Peyer's patch (tissue), 4 donors: ENCODE measurements around the gene CFAP54. TPM values are rescaled to one million over a fixed set of nuclear protein-coding genes. Genes with fewer than 3 reads are reported as not detected.
"Not testable (repeated sequence)": the region's sequence is repeated elsewhere in the genome, so short reads cannot be mapped to it uniquely, and the experiment has no call there.

Experiments used
- DNase-seq, 3 donors: peaks; one replicate each; pipeline ENCODE4 v3.0.0-alpha.2; 2017 to 2019
- H3K27ac ChIP-seq, 4 donors: fragments of 200-600 bp; sonication (generic); one replicate each; pipeline ENCODE4 v1.5.1; 2016 to 2019
- H3K27me3 ChIP-seq, 2 donors: fragments of 200-600 bp; sonication (generic); one replicate each; pipeline ENCODE4 v1.5.1; 2019
- H3K36me3 ChIP-seq, 3 donors: fragments of 200-600 bp; sonication (generic); one replicate each; pipeline ENCODE4 v1.5.1; 2016 to 2019
- H3K4me1 ChIP-seq, 4 donors: fragments of 200-600 bp; sonication (generic); one replicate each; pipeline ENCODE4 v1.5.1; 2016 to 2019
- H3K4me3 ChIP-seq, 4 donors: fragments of 200-600 bp; sonication (generic); 1 replicate in 3 of 4; 2 replicates in 1 of 4; pipeline ENCODE4 v1.5.1; 2016 to 2019; ENCODE audit warnings: mild to moderate bottlenecking in 1 of 4
- H3K9me3 ChIP-seq, 4 donors: fragments of 200-600 bp; sonication (generic); one replicate each; pipeline ENCODE4 v1.5.1; 2016 to 2019; ENCODE audit warnings: mild to moderate bottlenecking in 1 of 4
- CTCF ChIP-seq, 6 experiments: fragments of 450-650 bp in 4 of 6; fragments of 200-600 bp in 2 of 6; sonication (generic) in 1 of 6; IDR thresholded peaks; one replicate each; pipeline ENCODE4 v1.5.1; 2017 to 2019; ENCODE audit warnings: antibody characterized with exemption in 6 of 6, mild to moderate bottlenecking in 3 of 6, moderate library complexity in 1 of 6
- POLR2A ChIP-seq, 2 donors: fragments of 450-650 bp; IDR thresholded peaks; one replicate each; pipeline ENCODE4 v1.5.1; 2017; ENCODE audit warnings: antibody characterized with exemption in 2 of 2, mild to moderate bottlenecking in 2 of 2, moderate library complexity in 2 of 2
- total RNA-seq, 4 donors: library from RNA; depleted of rRNA; stranded (reverse); fragments of >200 nt; gene quantifications; one replicate each; pipeline ENCODE4 v1.1.0, GENCODE V29; 2016

Gene CFAP54
- total RNA-seq, 4 donors from 2014 or later, result 0.80 to 2.7 (median 0.83) TPM; not detected in 1

GRCh38 chr12:96457191-96457930 lies 32.0 kb upstream of the CFAP54 start:
- DNase-seq, result no peak
- H3K27ac ChIP-seq, result no peak overlapping the region
- no peaks in the 10 kb centered on the region for H3K27me3 ChIP-seq
- no peaks in the 10 kb centered on the region for H3K36me3 ChIP-seq
- no peaks in the 10 kb centered on the region for H3K9me3 ChIP-seq
- no peak overlapping the region for H3K4me3 ChIP-seq
- no peaks in the 10 kb centered on the region for H3K4me1 ChIP-seq
- TF ChIP-seq CTCF (IDR thresholded peaks at IDR 0.05) (no peak), POLR2A (IDR thresholded peaks at IDR 0.05) (no peak)

- H3K27ac ChIP-seq, DNase-seq, H3K36me3 ChIP-seq, H3K4me1 ChIP-seq, H3K27me3 ChIP-seq, H3K4me3 ChIP-seq, H3K9me3 ChIP-seq: not testable (repeated sequence)
These were observed 30.1 kb upstream of the CFAP54 start for GRCh38 chr12:96459281-96459680.

- Histone ChIP-seq H3K4me1 (no peaks in the 10 kb centered on the region), H3K27ac (no peak overlapping the region), H3K4me3 (no peak overlapping the region), H3K36me3 (no peaks in the 10 kb centered on the region), H3K27me3 (no peaks in the 10 kb centered on the region), H3K9me3 (no peaks in the 10 kb centered on the region)
- no peak for TF ChIP-seq CTCF (IDR thresholded peaks at IDR 0.05)
- no peak for TF ChIP-seq POLR2A (IDR thresholded peaks at IDR 0.05)
- DNase-seq, result no peak
These were observed 26.7 kb upstream of the CFAP54 start for GRCh38 chr12:96462571-96463280.

GRCh38 chr12:96465896-96466295 lies 23.5 kb upstream of the CFAP54 start:
- H3K9me3 ChIP-seq, result no peaks in the 10 kb centered on the region
- no peak overlapping the region for H3K4me3 ChIP-seq
- no peaks in the 10 kb centered on the region for H3K27me3 ChIP-seq
- no peaks in the 10 kb centered on the region for H3K36me3 ChIP-seq
- DNase-seq, result no peak
- no peaks in the 10 kb centered on the region for H3K4me1 ChIP-seq
- H3K27ac ChIP-seq, result no peak overlapping the region
- no peak for TF ChIP-seq CTCF (IDR thresholded peaks at IDR 0.05)
- no peak for TF ChIP-seq POLR2A (IDR thresholded peaks at IDR 0.05)

GRCh38 chr12:96466939-96467751 lies 22.2 kb upstream of the CFAP54 start:
- DNase-seq, result no peak
- H3K27me3 ChIP-seq, result no peaks in the 10 kb centered on the region
- H3K36me3 ChIP-seq, result no peaks in the 10 kb centered on the region

More at GRCh38 chr12:96466939-96467751, 22.2 kb upstream of the CFAP54 start:
- Histone ChIP-seq H3K4me1 (no peaks in the 10 kb centered on the region), H3K9me3 (no peaks in the 10 kb centered on the region), H3K27ac (no peak overlapping the region), H3K4me3 (no peak overlapping the region)
- no peak for TF ChIP-seq CTCF (IDR thresholded peaks at IDR 0.05)
- TF ChIP-seq POLR2A (IDR thresholded peaks at IDR 0.05), result no peak
